Glutamatergic neuron (in vitro differentiated cells): ENCODE measurements around the gene MIPEP. TPM values are rescaled to one million over a fixed set of nuclear protein-coding genes. Genes with fewer than 3 reads are reported as not detected.
"Not testable (repeated sequence)": the region's sequence is repeated elsewhere in the genome, so short reads cannot be mapped to it uniquely, and the experiment has no call there.

Source experiments
- DNase-seq: peaks from one replicate; pipeline ENCODE4 v3.0.0; 2022
- H3K27ac Mint-ChIP-seq: one replicate; pipeline ENCODE4 v1.8.0; 2020; ENCODE audit warnings: mild to moderate bottlenecking, mixed read lengths, inconsistent platforms; ENCODE audit not compliant: unreplicated experiment
- H3K27me3 Mint-ChIP-seq: one replicate; pipeline ENCODE4 v1.8.0; 2020; ENCODE audit warnings: mild to moderate bottlenecking, moderate library complexity, mixed read lengths, inconsistent platforms; ENCODE audit not compliant: unreplicated experiment
- H3K36me3 Mint-ChIP-seq: one replicate; pipeline ENCODE4 v1.8.0; 2020; ENCODE audit warnings: mild to moderate bottlenecking, mixed read lengths, inconsistent platforms; ENCODE audit not compliant: unreplicated experiment
- H3K4me1 Mint-ChIP-seq: one replicate; pipeline ENCODE4 v1.8.0; 2020; ENCODE audit warnings: mild to moderate bottlenecking, low read depth, mixed read lengths, inconsistent platforms; ENCODE audit not compliant: unreplicated experiment
- H3K4me3 Mint-ChIP-seq: one replicate; pipeline ENCODE4 v1.8.0; 2020; ENCODE audit warnings: mild to moderate bottlenecking, mixed read lengths, inconsistent platforms; ENCODE audit not compliant: unreplicated experiment
- H3K9me3 Mint-ChIP-seq: one replicate; pipeline ENCODE4 v1.8.0; 2020; ENCODE audit warnings: mild to moderate bottlenecking, moderate library complexity, mixed read lengths, inconsistent platforms; ENCODE audit not compliant: unreplicated experiment
- CTCF ChIP-seq: fragments of 200-600 bp; sonication (generic); IDR thresholded peaks from one replicate; pipeline ENCODE4 v1.5.0; 2021; ENCODE audit not compliant: partially characterized antibody, unreplicated experiment
- total RNA-seq: library from RNA; stranded (reverse); fragmentation: NEBNext Ultra II Directional; extraction: Animal tissue kit (Norgen Biotek cat#: 25700); gene quantifications from one replicate; pipeline ENCODE4 v1.2.1, GENCODE V29; 2021; ENCODE audit not compliant: unreplicated experiment

Gene MIPEP
- total RNA-seq, 1 donor from 2014 or later = 7.1 TPM

- Mint-ChIP-seq H3K27ac (no peak overlapping the region), H3K4me1 (peaks cover 7% of the 10 kb centered on the region), H3K4me3 (no peak overlapping the region), H3K27me3 (no peaks in the 10 kb centered on the region), H3K9me3 (no peaks in the 10 kb centered on the region), H3K36me3 (no peaks in the 10 kb centered on the region)
- TF ChIP-seq CTCF = no peak
- DNase-seq = no peak
Measured at GRCh38 chr13:23766939-23767338, 122.3 kb downstream of the MIPEP start.

GRCh38 chr13:23766283-23766682 is 122.9 kb downstream of the MIPEP start:
- Mint-ChIP-seq H3K9me3 (no peaks in the 10 kb centered on the region), H3K36me3 (no peaks in the 10 kb centered on the region), H3K27me3 (no peaks in the 10 kb centered on the region), H3K4me3 (no peak overlapping the region), H3K4me1 (peaks cover 7% of the 10 kb centered on the region), H3K27ac (no peak overlapping the region)
- TF ChIP-seq CTCF = no peak
- no peak for DNase-seq

GRCh38 chr13:23765531-23765930 is 123.7 kb downstream of the MIPEP start:
- Mint-ChIP-seq H3K36me3 (no peaks in the 10 kb centered on the region), H3K9me3 (no peaks in the 10 kb centered on the region), H3K4me1 (peaks cover 7% of the 10 kb centered on the region), H3K27me3 (no peaks in the 10 kb centered on the region), H3K4me3 (no peak overlapping the region), H3K27ac (no peak overlapping the region)
- no peak for DNase-seq
- TF ChIP-seq CTCF = no peak

GRCh38 chr13:23763318-23763717 is 125.9 kb downstream of the MIPEP start:
- H3K4me1 Mint-ChIP-seq = peaks cover 7% of the 10 kb centered on the region
- H3K27ac Mint-ChIP-seq = no peak overlapping the region
- H3K27me3 Mint-ChIP-seq = no peaks in the 10 kb centered on the region
- TF ChIP-seq CTCF = no peak
- DNase-seq = no peak
- no peaks in the 10 kb centered on the region for H3K36me3 Mint-ChIP-seq
- no peaks in the 10 kb centered on the region for H3K9me3 Mint-ChIP-seq
- H3K4me3 Mint-ChIP-seq = no peak overlapping the region

GRCh38 chr13:23761760-23762159 is 127.4 kb downstream of the MIPEP start:
- H3K27ac Mint-ChIP-seq, DNase-seq, H3K9me3 Mint-ChIP-seq, H3K27me3 Mint-ChIP-seq, H3K36me3 Mint-ChIP-seq, H3K4me1 Mint-ChIP-seq, H3K4me3 Mint-ChIP-seq: not testable (repeated sequence)

- no peaks in the 10 kb centered on the region for H3K4me1 Mint-ChIP-seq
- no peak overlapping the region for H3K27ac Mint-ChIP-seq
- DNase-seq = no peak
- no peak overlapping the region for H3K4me3 Mint-ChIP-seq
- H3K36me3 Mint-ChIP-seq = no peaks in the 10 kb centered on the region
- no peaks in the 10 kb centered on the region for H3K9me3 Mint-ChIP-seq
- peaks cover 1% of the 10 kb centered on the region for H3K27me3 Mint-ChIP-seq
- TF ChIP-seq CTCF = no peak
Measured at GRCh38 chr13:23760000-23760399, 129.2 kb downstream of the MIPEP start.
